GM21529 (cell line): Measurements from ENCODE around the gene H6PD.

Experiments
- ATAC-seq: cut with Tn5 transposase; IDR thresholded peaks from one replicate; pipeline ENCODE4 v1.9.1; 2021; ENCODE audit not compliant: unreplicated experiment

Gene H6PD

GRCh38 chr1:9234223-9235095 lies at the start of gene H6PD:
Gene H6PD (plus strand): TSS chr1:9234774. CDS start chr1:9244935, 10,161 bp downstream.
- ATAC-seq: peak; percentile 68

- no peak for ATAC-seq
Observed at GRCh38 chr1:9186082-9186859, 48.3 kb upstream of the H6PD start.

- ATAC-seq: no peak
Observed at GRCh38 chr1:9187004-9187403, 47.6 kb upstream of the H6PD start.

GRCh38 chr1:9190234-9190633 lies 44.3 kb upstream of the H6PD start:
- no peak for ATAC-seq

GRCh38 chr1:9191231-9191630 lies 43.3 kb upstream of the H6PD start:
- ATAC-seq: no peak

- ATAC-seq: no peak
Observed at GRCh38 chr1:9192578-9193232, 41.9 kb upstream of the H6PD start.

- no peak for ATAC-seq
Observed at GRCh38 chr1:9193233-9193625, 41.3 kb upstream of the H6PD start.

GRCh38 chr1:9194024-9194423 lies 40.5 kb upstream of the H6PD start:
- no peak for ATAC-seq

GRCh38 chr1:9195651-9196050 lies 38.9 kb upstream of the H6PD start:
- no peak for ATAC-seq

- no peak for ATAC-seq
Observed at GRCh38 chr1:9196129-9197040, 38.2 kb upstream of the H6PD start.

GRCh38 chr1:9197186-9198099 lies 37.1 kb upstream of the H6PD start:
- ATAC-seq: no peak

- ATAC-seq: no peak
Observed at GRCh38 chr1:9198538-9199361, 35.8 kb upstream of the H6PD start.

GRCh38 chr1:9200441-9200840 lies 34.1 kb upstream of the H6PD start:
- no peak for ATAC-seq

- ATAC-seq: no peak
Observed at GRCh38 chr1:9201401-9202239, 33.0 kb upstream of the H6PD start.

- ATAC-seq: no peak
Observed at GRCh38 chr1:9202240-9202870, 32.2 kb upstream of the H6PD start.

GRCh38 chr1:9203511-9203982 lies 31.0 kb upstream of the H6PD start:
- no peak for ATAC-seq

- ATAC-seq: no peak
Observed at GRCh38 chr1:9204156-9204720, 30.3 kb upstream of the H6PD start.
